K562 (cell line): ENCODE measurements around the gene LMAN2L.

ENCODE experiments used
- CTCF ChIP-seq, 3 experiments: IDR thresholded peaks in 2 of 3; conservative IDR thresholded peaks in 1 of 3; 2 replicates each; pipeline ENCODE4 v1.5.1; 2011 to 2012; ENCODE audit warnings: low read length in 3 of 3, mild to moderate bottlenecking in 3 of 3, control low read depth in 2 of 3, improper control_type of control experiment in 1 of 3, inconsistent platforms in 1 of 3, low read depth in 1 of 3, mixed read lengths in 1 of 3, moderate library complexity in 1 of 3; ENCODE audit not compliant: insufficient read depth in 2 of 3
- JUNB ChIP-seq: fragments of 450-650 bp; formaldehyde crosslinking; conservative IDR thresholded peaks from 2 replicates; pipeline ENCODE4 v1.4.0; 2020; ENCODE audit warnings: mild to moderate bottlenecking
- L3MBTL2 ChIP-seq: fragments of 450-650 bp; IDR thresholded peaks from 2 replicates; pipeline ENCODE4 v1.6.1; 2016; ENCODE audit warnings: mild to moderate bottlenecking, moderate library complexity
- NFRKB ChIP-seq: fragments of 450-650 bp; IDR thresholded peaks from 2 replicates; pipeline ENCODE4 v1.6.1; 2016; ENCODE audit warnings: low read depth
- TEAD1 ChIP-seq, 2 experiments: fragments of 450-650 bp in 1 of 2; sonication (generic) in 1 of 2; formaldehyde crosslinking; IDR thresholded peaks; 2 replicates each; pipeline versions ENCODE4 v1.4.0 to v1.8.0; 2020 to 2022; ENCODE audit warnings: mild to moderate bottlenecking in 2 of 2, missing genetic modification reagents in 1 of 2
- ZBTB12 ChIP-seq: fragments of 250-450 bp; sonication (Bioruptor Pico); IDR thresholded peaks from 2 replicates; pipeline ENCODE4 v1.4.0; 2020
- ZNF561 ChIP-seq: fragments of 450-650 bp; formaldehyde crosslinking; conservative IDR thresholded peaks from 2 replicates; pipeline ENCODE4 v1.4.0; 2020; ENCODE audit warnings: mild to moderate bottlenecking, moderate library complexity
- TF ChIP-seq, protein P1 (sequence below): sonication (generic); formaldehyde crosslinking; IDR thresholded peaks from 2 replicates; pipeline ENCODE4 v1.8.0; 2023; ENCODE audit warnings: missing genetic modification reagents, mild to moderate bottlenecking, borderline replicate concordance

DNA sequence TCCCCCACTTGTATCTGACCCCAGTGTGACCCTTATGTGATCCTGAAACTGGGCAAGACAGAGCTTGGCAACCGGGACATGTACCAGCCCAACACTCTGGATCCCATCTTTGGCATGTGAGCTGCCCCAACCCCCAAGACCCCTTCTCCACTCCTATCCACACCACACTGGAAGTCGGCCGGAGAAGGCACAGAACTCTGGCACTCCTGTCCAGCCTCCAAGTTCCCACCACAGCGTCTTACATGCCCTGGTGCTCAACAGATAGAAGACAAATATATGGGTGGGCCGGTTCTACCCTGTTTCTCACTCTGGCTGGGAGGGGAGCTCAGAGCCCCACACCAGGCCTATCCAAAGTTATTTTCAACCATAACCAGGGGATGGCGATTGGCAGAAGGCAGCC is 40.8 kb downstream of the LMAN2L start:
- TF ChIP-seq CTCF (IDR thresholded peaks at IDR 0.05 in 2 of 3, conservative IDR thresholded peaks at IDR 0.05 in 1 of 3; ENCODE audit: insufficient read depth in 2 of 3, low read depth in 1 of 3, low read length in 3 of 3) (no peak), TEAD1 (CRISPR knock-in tag; IDR thresholded peaks at IDR 0.05) (no peak), NFRKB (no peak), JUNB (no peak), ZBTB12 (CRISPR knock-in tag) (no peak), ZNF561 (CRISPR knock-in tag) (no peak), L3MBTL2 (no peak)
- TF ChIP-seq, protein P1, sequence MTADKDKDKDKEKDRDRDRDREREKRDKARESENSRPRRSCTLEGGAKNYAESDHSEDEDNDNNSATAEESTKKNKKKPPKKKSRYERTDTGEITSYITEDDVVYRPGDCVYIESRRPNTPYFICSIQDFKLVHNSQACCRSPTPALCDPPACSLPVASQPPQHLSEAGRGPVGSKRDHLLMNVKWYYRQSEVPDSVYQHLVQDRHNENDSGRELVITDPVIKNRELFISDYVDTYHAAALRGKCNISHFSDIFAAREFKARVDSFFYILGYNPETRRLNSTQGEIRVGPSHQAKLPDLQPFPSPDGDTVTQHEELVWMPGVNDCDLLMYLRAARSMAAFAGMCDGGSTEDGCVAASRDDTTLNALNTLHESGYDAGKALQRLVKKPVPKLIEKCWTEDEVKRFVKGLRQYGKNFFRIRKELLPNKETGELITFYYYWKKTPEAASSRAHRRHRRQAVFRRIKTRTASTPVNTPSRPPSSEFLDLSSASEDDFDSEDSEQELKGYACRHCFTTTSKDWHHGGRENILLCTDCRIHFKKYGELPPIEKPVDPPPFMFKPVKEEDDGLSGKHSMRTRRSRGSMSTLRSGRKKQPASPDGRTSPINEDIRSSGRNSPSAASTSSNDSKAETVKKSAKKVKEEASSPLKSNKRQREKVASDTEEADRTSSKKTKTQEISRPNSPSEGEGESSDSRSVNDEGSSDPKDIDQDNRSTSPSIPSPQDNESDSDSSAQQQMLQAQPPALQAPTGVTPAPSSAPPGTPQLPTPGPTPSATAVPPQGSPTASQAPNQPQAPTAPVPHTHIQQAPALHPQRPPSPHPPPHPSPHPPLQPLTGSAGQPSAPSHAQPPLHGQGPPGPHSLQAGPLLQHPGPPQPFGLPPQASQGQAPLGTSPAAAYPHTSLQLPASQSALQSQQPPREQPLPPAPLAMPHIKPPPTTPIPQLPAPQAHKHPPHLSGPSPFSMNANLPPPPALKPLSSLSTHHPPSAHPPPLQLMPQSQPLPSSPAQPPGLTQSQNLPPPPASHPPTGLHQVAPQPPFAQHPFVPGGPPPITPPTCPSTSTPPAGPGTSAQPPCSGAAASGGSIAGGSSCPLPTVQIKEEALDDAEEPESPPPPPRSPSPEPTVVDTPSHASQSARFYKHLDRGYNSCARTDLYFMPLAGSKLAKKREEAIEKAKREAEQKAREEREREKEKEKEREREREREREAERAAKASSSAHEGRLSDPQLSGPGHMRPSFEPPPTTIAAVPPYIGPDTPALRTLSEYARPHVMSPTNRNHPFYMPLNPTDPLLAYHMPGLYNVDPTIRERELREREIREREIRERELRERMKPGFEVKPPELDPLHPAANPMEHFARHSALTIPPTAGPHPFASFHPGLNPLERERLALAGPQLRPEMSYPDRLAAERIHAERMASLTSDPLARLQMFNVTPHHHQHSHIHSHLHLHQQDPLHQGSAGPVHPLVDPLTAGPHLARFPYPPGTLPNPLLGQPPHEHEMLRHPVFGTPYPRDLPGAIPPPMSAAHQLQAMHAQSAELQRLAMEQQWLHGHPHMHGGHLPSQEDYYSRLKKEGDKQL, result no peak
